ENCODE results near the gene RHOBTB1. TPM values are rescaled to one million over a fixed set of nuclear protein-coding genes. Genes with fewer than 3 reads are reported as not detected.

RHOBTB1 gene
- polyA plus RNA-seq, 1 experiment, result 17.3 TPM

- ChIA-PET CTCF (interaction anchor here (0.8 kb wide), 1 partner anchor 12 kb away, joined by 4 read pairs; no protein-coding TSS in a partner anchor), POLR2A (no interaction called here)
- TF ChIP-seq CTCF (IDR thresholded peaks at IDR 0.05; ENCODE audit: insufficient read depth, low read depth, low read length), result no peak
Measured at GRCh38 chr10:60919551-60919950, 24.4 kb downstream of the RHOBTB1 start.

GRCh38 chr10:60917331-60918280 lies 26.4 kb downstream of the RHOBTB1 start:
- no peak for DNase-seq (ENCODE audit: low read depth)
- POLR2A ChIA-PET, result interaction anchor here (0.6 kb wide), 1 partner anchor 9 kb away, joined by 4 read pairs; no protein-coding TSS in a partner anchor
- CTCF ChIA-PET, result interaction anchor here (1.2 kb wide), 1 partner anchor 98 kb away, joined by 4 read pairs; no protein-coding TSS in a partner anchor
- Histone ChIP-seq H3K27me3 (ENCODE audit: control insufficient read depth, insufficient read depth, low read length) (no peaks in the 10 kb centered on the region), H3K36me3 (ENCODE audit: control insufficient read depth, insufficient read depth, low read length) (no peaks in the 10 kb centered on the region), H3K4me3 (ENCODE audit: low read depth, low read length) (no peak overlapping the region)
- TF ChIP-seq CTCF (IDR thresholded peaks at IDR 0.05; ENCODE audit: insufficient read depth, low read depth, low read length), result no peak

More at GRCh38 chr10:60919551-60919950, 24.4 kb downstream of the RHOBTB1 start:
- H3K36me3 ChIP-seq (ENCODE audit: control insufficient read depth, insufficient read depth, low read length), result no peaks in the 10 kb centered on the region
- no peak for DNase-seq (ENCODE audit: low read depth)
- H3K4me3 ChIP-seq (ENCODE audit: low read depth, low read length), result no peak overlapping the region
- no peaks in the 10 kb centered on the region for H3K27me3 ChIP-seq (ENCODE audit: control insufficient read depth, insufficient read depth, low read length)

GRCh38 chr10:60916025-60916424 lies 28.0 kb downstream of the RHOBTB1 start:
- peaks cover 3% of the 10 kb centered on the region; the same call in 1 of the 2 replicates for H3K36me3 ChIP-seq (ENCODE audit: control insufficient read depth, insufficient read depth, low read length)
- POLR2A ChIA-PET, result no interaction called here
- H3K27me3 ChIP-seq (ENCODE audit: control insufficient read depth, insufficient read depth, low read length), result no peaks in the 10 kb centered on the region
- H3K4me3 ChIP-seq (ENCODE audit: low read depth, low read length), result no peak overlapping the region
- DNase-seq (ENCODE audit: low read depth), result no peak
- CTCF ChIA-PET, result no interaction called here
- TF ChIP-seq CTCF (IDR thresholded peaks at IDR 0.05; ENCODE audit: insufficient read depth, low read depth, low read length), result no peak

GRCh38 chr10:60914690-60915141 lies 29.3 kb downstream of the RHOBTB1 start:
- Histone ChIP-seq H3K36me3 (ENCODE audit: control insufficient read depth, insufficient read depth, low read length) (peaks cover 6% of the 10 kb centered on the region), H3K4me3 (ENCODE audit: low read depth, low read length) (no peak overlapping the region), H3K27me3 (ENCODE audit: control insufficient read depth, insufficient read depth, low read length) (no peaks in the 10 kb centered on the region)
- peak; percentile 98 for DNase-seq (ENCODE audit: low read depth)
- ChIA-PET CTCF (no interaction called here), POLR2A (no interaction called here)
- TF ChIP-seq CTCF (IDR thresholded peaks at IDR 0.05; ENCODE audit: insufficient read depth, low read depth, low read length), result no peak

GRCh38 chr10:60913657-60914056 lies 30.3 kb downstream of the RHOBTB1 start:
- POLR2A ChIA-PET, result no interaction called here
- no peaks in the 10 kb centered on the region for H3K27me3 ChIP-seq (ENCODE audit: control insufficient read depth, insufficient read depth, low read length)
- CTCF ChIA-PET, result no interaction called here
- DNase-seq (ENCODE audit: low read depth), result no peak
- no peak for TF ChIP-seq CTCF (IDR thresholded peaks at IDR 0.05; ENCODE audit: insufficient read depth, low read depth, low read length)
- H3K36me3 ChIP-seq (ENCODE audit: control insufficient read depth, insufficient read depth, low read length), result peaks cover 6% of the 10 kb centered on the region
- H3K4me3 ChIP-seq (ENCODE audit: low read depth, low read length), result no peak overlapping the region

Measured in BJ (cell line).